Natural killer cell treated with Interleukin-12 subunit alpha and Interleukin-12 subunit beta and Interleukin-15 and Interleukin-18, amount 100 ng/mL, for 72 hours (primary cell): ENCODE measurements around the gene ZBTB7B. TPM values are rescaled to one million over a fixed set of nuclear protein-coding genes. Genes with fewer than 3 reads are reported as not detected.

Experiments used
- ATAC-seq, 2 donors: fragments of 150-1000 bp; cut with Tn5 transposase in 1 of 2; sonication (Bioruptor Pico), chemical (Tn5 transposase) in 1 of 2; 2 replicates each; pipeline ENCODE4 v1.10.0; 2021
- DNase-seq: peaks from one replicate; pipeline ENCODE4 v3.0.0; 2022; ENCODE audit warnings: low spot score
- H3K27ac Mint-ChIP-seq, 2 donors: 1 replicate in 1 of 2; 2 replicates in 1 of 2; pipeline ENCODE4 v1.8.0; 2022; ENCODE audit warnings: mixed read lengths in 2 of 2, mild to moderate bottlenecking in 1 of 2, moderate library complexity in 1 of 2
- H3K27me3 Mint-ChIP-seq, 2 donors: 1 replicate in 1 of 2; 2 replicates in 1 of 2; pipeline ENCODE4 v1.8.0; 2022; ENCODE audit warnings: mixed read lengths in 2 of 2
- H3K36me3 Mint-ChIP-seq: one replicate; pipeline ENCODE4 v1.8.0; 2022; ENCODE audit warnings: mixed read lengths
- H3K4me1 Mint-ChIP-seq, 2 donors: 1 replicate in 1 of 2; 2 replicates in 1 of 2; pipeline ENCODE4 v1.8.0; 2022; ENCODE audit warnings: low read depth in 2 of 2, mixed read lengths in 2 of 2, mild to moderate bottlenecking in 1 of 2
- H3K4me3 Mint-ChIP-seq: one replicate; pipeline ENCODE4 v1.8.0; 2022; ENCODE audit warnings: mixed read lengths
- H3K9me3 Mint-ChIP-seq: 2 replicates; pipeline ENCODE4 v1.8.0; 2022; ENCODE audit warnings: mixed read lengths
- total RNA-seq, 2 donors: library from RNA; stranded (reverse); gene quantifications; one replicate each; pipeline ENCODE4 v1.2.3, GENCODE V29; 2022

Gene ZBTB7B
- 100 to 1,000 TPM in 1 of 2 donors, 10 to 100 TPM in 1; 78.4 to 107 TPM for total RNA-seq

- Mint-ChIP-seq H3K27me3 (no peaks in the 10 kb centered on the region), H3K4me3 (peak within 1 kb of the TSS; percentile 95), H3K27ac (peak within 1 kb of the TSS; percentile 94 to 98), H3K9me3 (no peaks in the 10 kb centered on the region), H3K36me3 (no peaks in the 10 kb centered on the region), H3K4me1 (peaks cover 37 to 45% of the 10 kb centered on the region in 2 donors)
- ATAC-seq: peak; percentile 3 to 36
- DNase-seq: no peak
These were observed at the start of gene ZBTB7B for GRCh38 chr1:155002464-155003226. TSS of gene ZBTB7B (plus strand) at chr1:155002802. CDS start at chr1:155014661, 11,859 bp downstream.

- Mint-ChIP-seq H3K4me1 (peaks cover 52 to 56% of the 10 kb centered on the region in 2 donors), H3K27ac (peak overlapping the region; percentile 90 to 94), H3K4me3 (peak overlapping the region; percentile 99), H3K36me3 (no peaks in the 10 kb centered on the region), H3K27me3 (no peaks in the 10 kb centered on the region), H3K9me3 (no peaks in the 10 kb centered on the region)
- ATAC-seq (no peak), DNase-seq (no peak)
These were observed 49.0 kb upstream of the ZBTB7B start for GRCh38 chr1:154953611-154954038.

GRCh38 chr1:154954541-154954940 lies 48.1 kb upstream of the ZBTB7B start:
- Mint-ChIP-seq H3K36me3 (no peaks in the 10 kb centered on the region), H3K27ac (peak overlapping the region; percentile 90 to 94), H3K27me3 (no peaks in the 10 kb centered on the region), H3K4me3 (peak overlapping the region; percentile 99), H3K9me3 (no peaks in the 10 kb centered on the region), H3K4me1 (peaks cover 51 to 56% of the 10 kb centered on the region in 2 donors)
- DNase-seq (no peak), ATAC-seq (no peak)

GRCh38 chr1:154955039-154955717 lies 47.4 kb upstream of the ZBTB7B start:
- Mint-ChIP-seq H3K27ac (peak overlapping the region; percentile 90 to 94), H3K9me3 (no peaks in the 10 kb centered on the region), H3K27me3 (no peaks in the 10 kb centered on the region), H3K4me1 (peaks cover 52 to 56% of the 10 kb centered on the region in 2 donors), H3K36me3 (no peaks in the 10 kb centered on the region), H3K4me3 (peak overlapping the region; percentile 99)
- DNase-seq: peak; percentile 71
- peak; percentile 79 to 87 for ATAC-seq

- H3K4me3 Mint-ChIP-seq: peak within 1 kb of the TSS; percentile 99
- ATAC-seq (peak; percentile 75 to 90), DNase-seq (peak; percentile 80)
- peak within 1 kb of the TSS; percentile 90 to 94 for H3K27ac Mint-ChIP-seq
- H3K4me1 Mint-ChIP-seq: peaks cover 53 to 58% of the 10 kb centered on the region in 2 donors
- H3K9me3 Mint-ChIP-seq: no peaks in the 10 kb centered on the region
- no peaks in the 10 kb centered on the region for H3K36me3 Mint-ChIP-seq
- H3K27me3 Mint-ChIP-seq: no peaks in the 10 kb centered on the region
These were observed 46.7 kb upstream of the ZBTB7B start, which contains the start of gene PBXIP1 for GRCh38 chr1:154955718-154956543. TSS of gene PBXIP1 (minus strand) at chr1:154956099. CDS start at chr1:154953721, 2,378 bp downstream.

- Mint-ChIP-seq H3K4me3 (peak overlapping the region; percentile 99), H3K4me1 (peaks cover 55 to 60% of the 10 kb centered on the region in 2 donors), H3K9me3 (no peaks in the 10 kb centered on the region), H3K27me3 (no peaks in the 10 kb centered on the region), H3K36me3 (no peaks in the 10 kb centered on the region), H3K27ac (peak overlapping the region; percentile 90 to 94)
- ATAC-seq: no peak
- DNase-seq: no peak
These were observed 46.1 kb upstream of the ZBTB7B start for GRCh38 chr1:154956544-154956941.

- Mint-ChIP-seq H3K27me3 (no peaks in the 10 kb centered on the region), H3K27ac (peak overlapping the region in 1 of 2 donors; percentile 94), H3K4me1 (peaks cover 53 to 57% of the 10 kb centered on the region in 2 donors), H3K36me3 (no peaks in the 10 kb centered on the region), H3K4me3 (peak overlapping the region; percentile 99), H3K9me3 (no peaks in the 10 kb centered on the region)
- ATAC-seq: no peak
- no peak for DNase-seq
These were observed 45.4 kb upstream of the ZBTB7B start for GRCh38 chr1:154957091-154957657.

GRCh38 chr1:154958036-154958435 lies 44.6 kb upstream of the ZBTB7B start:
- peak overlapping the region in 1 of 2 donors; percentile 94 for H3K27ac Mint-ChIP-seq

GRCh38 chr1:154958681-154959425 lies 43.7 kb upstream of the ZBTB7B start:
- H3K4me1 Mint-ChIP-seq: peaks cover 48 to 54% of the 10 kb centered on the region in 2 donors
- H3K9me3 Mint-ChIP-seq: no peaks in the 10 kb centered on the region
- H3K27me3 Mint-ChIP-seq: no peaks in the 10 kb centered on the region
- H3K36me3 Mint-ChIP-seq: peaks cover 4% of the 10 kb centered on the region
- DNase-seq (no peak), ATAC-seq (no peak)
- no peak overlapping the region for H3K27ac Mint-ChIP-seq
- peak overlapping the region; percentile 17 for H3K4me3 Mint-ChIP-seq

More at GRCh38 chr1:154958036-154958435, 44.6 kb upstream of the ZBTB7B start:
- peaks cover 51 to 56% of the 10 kb centered on the region in 2 donors for H3K4me1 Mint-ChIP-seq
- DNase-seq: no peak
- no peak for ATAC-seq
- no peaks in the 10 kb centered on the region for H3K9me3 Mint-ChIP-seq
- no peak overlapping the region for H3K4me3 Mint-ChIP-seq
- H3K27me3 Mint-ChIP-seq: no peaks in the 10 kb centered on the region
- H3K36me3 Mint-ChIP-seq: no peaks in the 10 kb centered on the region

- no peak overlapping the region for H3K27ac Mint-ChIP-seq
- peak overlapping the region; percentile 88 for H3K4me3 Mint-ChIP-seq
- ATAC-seq (no peak), DNase-seq (no peak)
- H3K9me3 Mint-ChIP-seq: no peaks in the 10 kb centered on the region
- no peaks in the 10 kb centered on the region for H3K27me3 Mint-ChIP-seq
- peaks cover 45 to 51% of the 10 kb centered on the region in 2 donors for H3K4me1 Mint-ChIP-seq
- peaks cover 6% of the 10 kb centered on the region for H3K36me3 Mint-ChIP-seq
These were observed 43.2 kb upstream of the ZBTB7B start for GRCh38 chr1:154959426-154959780.

GRCh38 chr1:154960446-154961136 lies 42.0 kb upstream of the ZBTB7B start:
- no peak for DNase-seq
- H3K9me3 Mint-ChIP-seq: no peaks in the 10 kb centered on the region
- H3K36me3 Mint-ChIP-seq: peaks cover 6% of the 10 kb centered on the region
- H3K27ac Mint-ChIP-seq: peak overlapping the region; percentile 81 to 84
- no peak for ATAC-seq
- peak overlapping the region; percentile 88 for H3K4me3 Mint-ChIP-seq
- H3K27me3 Mint-ChIP-seq: no peaks in the 10 kb centered on the region
- H3K4me1 Mint-ChIP-seq: peaks cover 36 to 39% of the 10 kb centered on the region in 2 donors
